HCT116 (cell line): ENCODE data around the gene PPP3R1. TPM values are rescaled to one million over a fixed set of nuclear protein-coding genes. Genes with fewer than 3 reads are reported as not detected.

Experiments
- ATAC-seq: fragments of 200-7000 bp; cut with Tn5 transposase; 2 replicates; pipeline ENCODE4 v1.9.1; 2020; ENCODE audit warnings: mild to moderate bottlenecking, moderate library complexity
- BruUV-seq: library from RNA; stranded (reverse); fragments of 400-500 nt; replicated peaks from 2 replicates; lab custom pipeline; 2021; lab: Mats Ljungman, UMichigan
- CTCF ChIA-PET: fragments of 300-600 bp; sonication (Branson Sonifier 250); formaldehyde crosslinking; loops from one replicate; lab custom pipeline; 2021; ENCODE audit warnings: antibody characterized with exemption; lab: Charles Lee
- POLR2A ChIA-PET: fragments of 300-600, 350-600 bp; sonication (Branson Sonifier 250); formaldehyde crosslinking; loops from one replicate; lab custom pipeline; 2021; ENCODE audit warnings: antibody characterized with exemption; lab: Charles Lee
- RAD21 ChIA-PET, 2 experiments: fragments of 300-600 bp; sonication (Branson Sonifier 250); formaldehyde crosslinking; loops; one replicate each; lab custom pipeline; 2023; ENCODE audit warnings: low total read pairs in 2 of 2; ENCODE audit not compliant: uncharacterized antibody in 2 of 2, unreplicated experiment in 2 of 2, low non-redundant PET in 1 of 2; lab: Charles Lee
- DNase-seq: peaks from one replicate; pipeline ENCODE4 v3.0.0-alpha.2; 2010; ENCODE audit warnings: low read depth, low spot score
- H2AFZ ChIP-seq: fragments of 200-600 bp; shearing (Covaris generic), sonication (generic); 2 replicates; pipeline ENCODE4 v1.6.1; 2017; ENCODE audit warnings: low read depth, mixed run types, mixed read lengths, antibody characterized with exemption, low read length; ENCODE audit not compliant: poor library complexity, severe bottlenecking
- H3K27ac ChIP-seq: 2 replicates; pipeline ENCODE4 v1.5.1; 2012; ENCODE audit warnings: low read depth, low read length
- H3K27me3 ChIP-seq: fragments of 200-600 bp; sonication (generic); 2 replicates; pipeline ENCODE4 v1.6.1; 2016; ENCODE audit warnings: mixed run types, low read length, mixed read lengths; ENCODE audit not compliant: insufficient read depth
- H3K36me3 ChIP-seq, 2 experiments: fragments of 200-500 bp in 1 of 2; fragments of 200-600 bp in 1 of 2; sonication (Bioruptor generic) in 1 of 2; sonication (generic) in 1 of 2; 2 replicates each; pipeline versions ENCODE4 v1.5.1 to v1.6.1; 2014 to 2016; ENCODE audit warnings: low read length in 2 of 2, inconsistent platforms in 1 of 2, mixed read lengths in 1 of 2, mixed run types in 1 of 2; ENCODE audit not compliant: insufficient read depth in 2 of 2, control insufficient read depth in 1 of 2
- H3K4me1 ChIP-seq, 2 experiments: fragments of 200-600 bp in 1 of 2; sonication (generic) in 1 of 2; 2 replicates each; pipeline versions ENCODE4 v1.5.1 to v1.6.1; 2012 to 2017; ENCODE audit warnings: low read length in 2 of 2, inconsistent platforms in 1 of 2, mild to moderate bottlenecking in 1 of 2, mixed read lengths in 1 of 2, mixed run types in 1 of 2, moderate library complexity in 1 of 2; ENCODE audit not compliant: insufficient read depth in 2 of 2, control insufficient read depth in 1 of 2
- H3K4me2 ChIP-seq: fragments of 200-600 bp; sonication (generic); 2 replicates; pipeline ENCODE4 v1.6.1; 2017; ENCODE audit warnings: mixed run types, low read length, mixed read lengths
- H3K4me3 ChIP-seq, 2 experiments: fragments of 200-600 bp in 1 of 2; sonication (generic) in 1 of 2; replicated peaks in 1 of 2; 2 replicates each; pipeline ENCODE4 v1.5.1; 2011 to 2016; ENCODE audit warnings: low read length in 2 of 2, control low read depth in 1 of 2, low read depth in 1 of 2, mild to moderate bottlenecking in 1 of 2, mixed read lengths in 1 of 2, mixed run types in 1 of 2
- H3K79me2 ChIP-seq: fragments of 200-600 bp; sonication (generic); 2 replicates; pipeline ENCODE4 v1.6.1; 2017; ENCODE audit warnings: mild to moderate bottlenecking, mixed run types, low read length, moderate library complexity, mixed read lengths; ENCODE audit not compliant: insufficient read depth
- H3K9ac ChIP-seq: fragments of 200-600 bp; sonication (generic); 2 replicates; pipeline ENCODE4 v1.6.1; 2016; ENCODE audit warnings: low read length, mixed read lengths
- H3K9me2 ChIP-seq: fragments of 200-600 bp; sonication (generic), shearing (Covaris generic); 2 replicates; pipeline ENCODE4 v1.6.1; 2017; ENCODE audit warnings: mixed run types, mild to moderate bottlenecking, moderate library complexity; ENCODE audit not compliant: insufficient read depth
- H3K9me3 ChIP-seq, 2 experiments: fragments of 200-500 bp in 1 of 2; fragments of 200-600 bp in 1 of 2; sonication (Bioruptor generic) in 1 of 2; sonication (generic) in 1 of 2; 2 replicates each; pipeline ENCODE4 v1.6.1; 2014 to 2017; ENCODE audit warnings: low read length in 2 of 2, mixed read lengths in 2 of 2, inconsistent platforms in 1 of 2, low read depth in 1 of 2, mild to moderate bottlenecking in 1 of 2, mixed run types in 1 of 2, moderate library complexity in 1 of 2; ENCODE audit not compliant: control insufficient read depth in 1 of 2, insufficient read depth in 1 of 2
- H4K20me1 ChIP-seq: fragments of 200-600 bp; sonication (generic), shearing (Covaris generic); 2 replicates; pipeline ENCODE4 v1.6.1; 2017; ENCODE audit warnings: mixed run types, mild to moderate bottlenecking, moderate library complexity; ENCODE audit not compliant: insufficient read depth
- CBX3 ChIP-seq: IDR thresholded peaks from 2 replicates; pipeline ENCODE4 v1.6.1; 2012; ENCODE audit warnings: low read depth
- CEBPB ChIP-seq: IDR thresholded peaks from 2 replicates; pipeline ENCODE4 v1.6.1; 2012; ENCODE audit warnings: low read depth
- ELF1 ChIP-seq: IDR thresholded peaks from 2 replicates; pipeline ENCODE4 v1.6.1; 2012; ENCODE audit warnings: low read depth, borderline replicate concordance
- EZH2phosphoT487 ChIP-seq: fragments of 200-600 bp; IDR thresholded peaks from 2 replicates; pipeline ENCODE4 v1.6.1; 2018; ENCODE audit warnings: antibody characterized with exemption, borderline replicate concordance
- FOSL1 ChIP-seq: IDR thresholded peaks from 2 replicates; pipeline ENCODE4 v1.6.1; 2012; ENCODE audit warnings: low read depth
- JUND ChIP-seq: IDR thresholded peaks from 2 replicates; pipeline ENCODE4 v1.6.1; 2012
- POLR2A ChIP-seq: IDR thresholded peaks from 2 replicates; pipeline ENCODE4 v1.7.0; 2011; ENCODE audit warnings: borderline replicate concordance; ENCODE audit not compliant: insufficient read depth, insufficient read length; ENCODE audit errors: extremely low read depth
- REST ChIP-seq: IDR thresholded peaks from 2 replicates; pipeline ENCODE4 v1.6.1; 2012; ENCODE audit warnings: low read depth
- ZFX ChIP-seq: fragments of 450-650 bp; IDR thresholded peaks from 2 replicates; pipeline ENCODE4 v1.6.1; 2017
- intact Hi-C: fragments of 100-400 bp; cut with micrococcal nuclease; formaldehyde crosslinking; loops from 2 replicates; pipeline ENCODE4 v1.10.0; 2022
- total RNA-seq: library from RNA; stranded (reverse); gene quantifications from one replicate; pipeline ENCODE4 v1.2.1, GENCODE V29; 2021; ENCODE audit not compliant: unreplicated experiment

Gene PPP3R1
- total RNA-seq, 1 experiment from 2014 or later = 69.9 TPM

GRCh38 chr2:68193144-68193543 is 59.2 kb downstream of the PPP3R1 start:
- H3K9me3 ChIP-seq = no peaks in the 10 kb centered on the region
- H3K27me3 ChIP-seq = no peaks in the 10 kb centered on the region
- H3K36me3 ChIP-seq = no peaks in the 10 kb centered on the region
- ATAC-seq = no peak
- peaks cover 94% of the 10 kb centered on the region for H3K79me2 ChIP-seq
- no peak overlapping the region for H3K4me3 ChIP-seq
- peak overlapping the region; percentile 39; the same call in 1 of the 2 replicates for H3K4me2 ChIP-seq
- H3K9me2 ChIP-seq = no peaks in the 10 kb centered on the region
- no peak overlapping the region for H3K27ac ChIP-seq
- ChIA-PET POLR2A (no interaction called here), CTCF (interaction anchor here (1.3 kb wide), 1 partner anchor 51 kb away, joined by 3 read pairs; no protein-coding TSS in a partner anchor), RAD21 (no interaction called here)
- H3K9ac ChIP-seq = no peak overlapping the region
- DNase-seq = no peak
- BruUV-seq = no TSS peak
- no peak overlapping the region for H2AFZ ChIP-seq
- TF ChIP-seq CBX3 = no peak
- TF ChIP-seq ZFX = no peak
- TF ChIP-seq JUND = no peak
- TF ChIP-seq EZH2phosphoT487 = no peak
- H4K20me1 ChIP-seq = peaks cover 14% of the 10 kb centered on the region
- peaks cover 2 to 31% of the 10 kb centered on the region in 2 experiments; a peak in 3 of 4 replicates for H3K4me1 ChIP-seq
- intact Hi-C loops = no loop called here

- ATAC-seq (no peak), DNase-seq (peak; percentile 27)
- CTCF ChIA-PET = no interaction called here
- Histone ChIP-seq H3K4me3 (no peak overlapping the region), H3K9me2 (no peaks in the 10 kb centered on the region), H3K9me3 (no peaks in the 10 kb centered on the region), H3K27ac (no peak overlapping the region), H3K4me2 (peak overlapping the region; percentile 6; the same call in 1 of the 2 replicates), H2AFZ (no peak overlapping the region), H3K9ac (no peak overlapping the region), H3K4me1 (peaks cover 2 to 31% of the 10 kb centered on the region in 2 experiments; a peak in 3 of 4 replicates), H3K27me3 (no peaks in the 10 kb centered on the region), H4K20me1 (peaks cover 7% of the 10 kb centered on the region; the same call in 1 of the 2 replicates)
- POLR2A ChIA-PET = no interaction called here
- BruUV-seq = no TSS peak
- TF ChIP-seq ZFX (no peak), JUND (peak; percentile 56), FOSL1 (peak; percentile 47; the same call in 1 of the 2 replicates), ELF1 (no peak), CEBPB (peak; percentile 73), REST (no peak), CBX3 (0 out of 2 replicates have a peak, but pooled peaks have one; percentile 10), POLR2A (no peak)
- TF ChIP-seq, all 23 proteins: peak for 4
- RAD21 ChIA-PET = no interaction called here
- peaks cover 91% of the 10 kb centered on the region for H3K79me2 ChIP-seq
- no peaks in the 10 kb centered on the region for H3K36me3 ChIP-seq
- intact Hi-C loops = no loop called here
These were observed 61.2 kb downstream of the PPP3R1 start for GRCh38 chr2:68190991-68191731.
